GM13976 (cell line): Measurements from ENCODE around the gene SNRPN.
"Not testable (repeated sequence)": the region's sequence is repeated elsewhere in the genome, so short reads cannot be mapped to it uniquely, and the experiment has no call there.

Source experiments
- DNase-seq: peaks from one replicate; pipeline ENCODE4 v3.0.0; 2012; ENCODE audit warnings: low spot score
- in situ Hi-C: fragments of 300-500 bp; cut with MboI; formaldehyde crosslinking; loops from one replicate; pipeline ENCODE4 v1.12.0; 2022; ENCODE audit warnings: low sequenced_read_pairs, mixed read lengths, inconsistent platforms; ENCODE audit not compliant: unreplicated experiment
- TF ChIP-seq, protein P1 (sequence below): IDR thresholded peaks from 2 replicates; pipeline ENCODE4 v1.5.1; 2012; ENCODE audit warnings: borderline replicate concordance, mild to moderate bottlenecking; ENCODE audit not compliant: insufficient read depth; ENCODE audit errors: extremely low read depth, missing control alignments, control extremely low read depth

Gene SNRPN

DNA sequence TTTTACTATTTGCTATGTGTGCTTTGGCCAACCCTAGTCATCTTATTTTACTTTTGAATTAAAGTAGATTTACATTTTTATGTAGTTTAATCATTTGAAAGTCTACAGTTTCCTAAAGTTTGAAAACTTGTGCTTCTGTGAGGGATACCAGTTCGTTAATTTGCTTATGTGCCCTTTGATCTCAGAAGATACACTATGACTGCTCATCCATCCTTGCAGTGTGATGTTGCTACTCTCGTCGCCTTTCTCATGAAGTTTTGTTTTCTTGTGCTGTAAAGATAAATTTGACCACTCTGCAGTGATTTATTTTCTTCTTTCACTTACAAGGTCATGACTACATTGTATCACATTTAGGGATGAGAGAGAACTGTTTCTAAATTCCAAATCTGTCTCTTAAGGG is 16.3 kb downstream of the SNRPN start:
- in situ Hi-C loops = loop anchor here (25.0 kb wide), 1 partner anchor 466 kb away; the partner anchor contains the start of gene UBE3A
- TF ChIP-seq, protein P1, sequence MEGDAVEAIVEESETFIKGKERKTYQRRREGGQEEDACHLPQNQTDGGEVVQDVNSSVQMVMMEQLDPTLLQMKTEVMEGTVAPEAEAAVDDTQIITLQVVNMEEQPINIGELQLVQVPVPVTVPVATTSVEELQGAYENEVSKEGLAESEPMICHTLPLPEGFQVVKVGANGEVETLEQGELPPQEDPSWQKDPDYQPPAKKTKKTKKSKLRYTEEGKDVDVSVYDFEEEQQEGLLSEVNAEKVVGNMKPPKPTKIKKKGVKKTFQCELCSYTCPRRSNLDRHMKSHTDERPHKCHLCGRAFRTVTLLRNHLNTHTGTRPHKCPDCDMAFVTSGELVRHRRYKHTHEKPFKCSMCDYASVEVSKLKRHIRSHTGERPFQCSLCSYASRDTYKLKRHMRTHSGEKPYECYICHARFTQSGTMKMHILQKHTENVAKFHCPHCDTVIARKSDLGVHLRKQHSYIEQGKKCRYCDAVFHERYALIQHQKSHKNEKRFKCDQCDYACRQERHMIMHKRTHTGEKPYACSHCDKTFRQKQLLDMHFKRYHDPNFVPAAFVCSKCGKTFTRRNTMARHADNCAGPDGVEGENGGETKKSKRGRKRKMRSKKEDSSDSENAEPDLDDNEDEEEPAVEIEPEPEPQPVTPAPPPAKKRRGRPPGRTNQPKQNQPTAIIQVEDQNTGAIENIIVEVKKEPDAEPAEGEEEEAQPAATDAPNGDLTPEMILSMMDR = no peak
- no peak for DNase-seq

DNA sequence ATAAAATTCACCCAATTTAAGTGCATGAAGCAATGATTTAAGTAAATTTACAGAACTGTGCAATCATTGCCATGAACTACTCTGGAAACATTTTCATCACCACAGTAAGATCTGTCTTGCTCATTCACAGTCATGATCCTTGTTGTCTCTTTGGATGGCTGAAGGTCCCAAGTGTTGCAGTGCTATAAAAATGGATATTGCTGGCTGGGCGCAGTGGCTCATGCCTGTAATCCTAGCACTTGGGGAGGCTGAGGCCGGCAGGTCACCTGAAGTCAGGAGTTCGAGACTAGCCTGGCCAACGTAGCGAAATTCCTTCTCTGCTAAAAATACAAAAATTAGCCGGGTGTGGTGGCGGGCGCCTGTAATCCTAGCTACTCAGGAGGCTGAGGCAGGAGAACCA is 17.0 kb downstream of the SNRPN start:
- in situ Hi-C loops = loop anchor here (25.0 kb wide), 1 partner anchor 466 kb away; the partner anchor contains the start of gene UBE3A
- DNase-seq = no peak
- TF ChIP-seq, protein P1 = no peak

DNA sequence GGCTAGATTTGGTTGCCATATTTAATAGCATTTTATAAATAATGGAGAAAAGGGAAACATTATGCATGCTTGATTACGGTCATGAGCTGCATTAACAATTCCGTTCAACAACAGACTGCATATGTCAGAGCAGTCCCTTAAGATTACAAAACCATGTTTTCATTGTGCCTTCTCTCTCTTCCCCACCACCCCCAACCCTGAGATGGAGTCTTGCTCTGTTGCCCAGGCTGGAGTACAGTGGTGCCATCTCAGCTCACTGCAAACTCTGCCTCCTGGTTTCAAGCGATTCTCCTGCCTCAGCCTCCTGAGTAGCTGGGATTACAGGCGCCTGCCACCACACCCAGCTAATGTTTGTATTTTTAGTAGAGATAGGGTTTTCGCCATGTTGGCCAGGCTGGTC is 17.9 kb downstream of the SNRPN start:
- not testable (repeated sequence) for DNase-seq

DNA sequence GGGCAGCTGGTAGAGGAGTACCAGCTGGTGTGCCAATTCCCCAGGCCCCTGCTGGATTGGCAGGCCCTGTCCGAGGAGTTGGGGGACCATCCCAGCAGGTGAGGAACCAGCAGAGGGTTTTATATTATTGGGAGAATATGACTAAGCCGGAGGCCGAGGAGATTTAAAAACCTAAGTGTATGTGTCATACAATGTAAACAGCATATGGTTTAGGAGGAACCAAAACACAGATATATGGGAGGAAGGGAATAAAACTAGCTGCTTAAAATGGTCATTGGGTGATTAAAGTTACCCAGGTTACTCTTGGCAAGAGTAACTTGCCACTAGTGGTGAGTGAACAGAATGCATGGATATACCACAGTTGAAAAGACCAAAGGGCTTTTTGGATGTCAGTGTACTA is 22.1 kb downstream of the SNRPN start:
- DNase-seq = no peak
- TF ChIP-seq, protein P1 = no peak
- in situ Hi-C loops = no loop called here

More for the DNA sequence above, 17.9 kb downstream of the SNRPN start:
- in situ Hi-C loops = loop anchor here (25.0 kb wide), 1 partner anchor 465 kb away; the partner anchor contains the start of gene UBE3A

DNA sequence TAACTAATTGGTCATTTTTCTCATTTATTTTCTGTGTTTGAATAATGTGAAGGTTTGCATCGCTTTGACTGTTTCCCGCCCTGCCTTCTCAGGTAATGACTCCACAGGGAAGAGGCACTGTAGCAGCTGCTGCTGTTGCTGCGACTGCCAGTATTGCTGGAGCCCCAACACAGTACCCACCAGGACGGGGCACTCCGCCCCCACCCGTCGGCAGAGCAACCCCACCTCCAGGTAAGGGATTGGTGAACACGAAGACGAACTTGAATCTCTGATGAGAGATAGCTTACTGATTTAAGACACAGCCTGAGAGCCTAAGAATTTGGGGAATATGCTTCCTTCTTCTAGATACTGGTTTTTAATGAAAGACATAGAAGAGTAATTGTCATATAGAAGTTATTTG is 22.9 kb downstream of the SNRPN start:
- DNase-seq = no peak
- in situ Hi-C loops = no loop called here
- TF ChIP-seq, protein P1 = no peak

DNA sequence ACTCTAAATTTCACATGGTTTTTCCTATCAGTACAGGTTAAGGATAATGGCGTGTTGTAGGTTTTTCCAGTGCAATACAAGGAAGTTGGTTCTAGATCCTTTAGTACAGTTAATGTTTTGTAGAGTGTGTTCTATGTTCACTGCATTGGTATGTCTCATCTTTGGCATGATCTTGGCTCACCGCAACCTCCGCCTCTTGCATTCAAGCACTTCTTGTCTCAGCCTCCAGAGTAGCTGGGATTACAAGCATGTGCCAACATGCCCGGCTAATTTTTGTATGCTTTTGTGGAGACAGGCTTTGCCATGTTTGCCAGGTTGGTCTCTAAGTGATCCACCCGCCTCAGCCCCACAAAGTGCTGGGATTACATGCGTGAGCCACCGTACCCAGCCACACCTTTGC is 30.4 kb downstream of the SNRPN start:
- TF ChIP-seq, protein P1 = no peak
- no peak for DNase-seq
- in situ Hi-C loops = no loop called here

DNA sequence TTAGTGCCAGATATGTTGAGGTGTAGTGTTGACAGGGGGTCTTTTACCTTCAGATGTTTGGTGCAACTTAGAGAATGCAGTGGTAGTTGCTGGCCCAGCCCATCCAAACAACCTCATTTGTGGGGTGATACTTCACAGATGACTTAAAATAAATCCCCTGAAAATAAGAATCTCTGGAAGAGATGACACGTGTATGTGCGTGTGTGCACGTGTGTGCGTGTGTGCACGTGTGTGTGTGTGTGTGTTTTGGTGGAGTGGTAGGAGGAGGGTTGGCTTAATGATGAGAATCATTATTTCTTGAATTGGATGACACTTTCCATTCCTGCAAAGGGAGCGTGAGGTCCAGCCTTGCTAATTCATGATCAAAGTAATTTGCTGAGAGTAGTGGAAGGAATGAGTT is 31.9 kb downstream of the SNRPN start:
- TF ChIP-seq, protein P1 = no peak
- in situ Hi-C loops = no loop called here
- no peak for DNase-seq
